Astrocyte of the spinal cord (primary cell): ENCODE measurements around the gene HSPB2.

ENCODE experiments used
- DNase-seq: peaks from one replicate; pipeline ENCODE4 v3.0.0; 2011; ENCODE audit warnings: low read depth, low spot score
- H3K4me3 ChIP-seq: 2 replicates; pipeline ENCODE4 v1.5.1; 2011; ENCODE audit warnings: low read depth, mild to moderate bottlenecking, low read length, moderate library complexity
- CTCF ChIP-seq: IDR thresholded peaks from 2 replicates; pipeline ENCODE4 v1.5.1; 2012; ENCODE audit warnings: low read depth, mild to moderate bottlenecking, low read length, inconsistent platforms
- in situ Hi-C: cut with HindIII; loops from 2 replicates; pipeline ENCODE4 v1.10.0; 2017; ENCODE audit warnings: low sequenced_read_pairs

HSPB2 gene

GRCh38 chr11:111936040-111936540, 23.6 kb downstream of the HSPB2 start:
- in situ Hi-C loops: no loop called here
- TF ChIP-seq CTCF: no peak
- H3K4me3 ChIP-seq: peak overlapping the region; percentile 60
- DNase-seq: peak; percentile 32

- no peak for DNase-seq
- peak overlapping the region; percentile 60 for H3K4me3 ChIP-seq
- TF ChIP-seq CTCF: no peak
- in situ Hi-C loops: no loop called here
These were observed 24.9 kb downstream of the HSPB2 start for GRCh38 chr11:111937461-111937769.

GRCh38 chr11:111937844-111938243, 25.3 kb downstream of the HSPB2 start:
- peak; percentile 26 for DNase-seq
- in situ Hi-C loops: no loop called here
- no peak for TF ChIP-seq CTCF
- peak overlapping the region; percentile 60 for H3K4me3 ChIP-seq

- peak overlapping the region; percentile 60 for H3K4me3 ChIP-seq
- DNase-seq: peak; percentile 76
- no peak for TF ChIP-seq CTCF
- in situ Hi-C loops: no loop called here
These were observed 26.2 kb downstream of the HSPB2 start for GRCh38 chr11:111938687-111939160.

- in situ Hi-C loops: no loop called here
- no peak overlapping the region for H3K4me3 ChIP-seq
- TF ChIP-seq CTCF: no peak
- DNase-seq: peak; percentile 90
These were observed 27.5 kb downstream of the HSPB2 start for GRCh38 chr11:111939836-111940604.

GRCh38 chr11:111941963-111942362, 29.4 kb downstream of the HSPB2 start:
- H3K4me3 ChIP-seq: no peak overlapping the region
- in situ Hi-C loops: no loop called here
- no peak for TF ChIP-seq CTCF
- DNase-seq: peak; percentile 19
